GM19193 (cell line): ENCODE results near the gene RAB17.

Experiments
- POLR2A ChIP-seq: IDR thresholded peaks from 4 replicates; pipeline ENCODE4 v1.6.1; 2011; ENCODE audit not compliant: insufficient read depth, insufficient read length; ENCODE audit errors: extremely low read depth

Gene RAB17

DNA sequence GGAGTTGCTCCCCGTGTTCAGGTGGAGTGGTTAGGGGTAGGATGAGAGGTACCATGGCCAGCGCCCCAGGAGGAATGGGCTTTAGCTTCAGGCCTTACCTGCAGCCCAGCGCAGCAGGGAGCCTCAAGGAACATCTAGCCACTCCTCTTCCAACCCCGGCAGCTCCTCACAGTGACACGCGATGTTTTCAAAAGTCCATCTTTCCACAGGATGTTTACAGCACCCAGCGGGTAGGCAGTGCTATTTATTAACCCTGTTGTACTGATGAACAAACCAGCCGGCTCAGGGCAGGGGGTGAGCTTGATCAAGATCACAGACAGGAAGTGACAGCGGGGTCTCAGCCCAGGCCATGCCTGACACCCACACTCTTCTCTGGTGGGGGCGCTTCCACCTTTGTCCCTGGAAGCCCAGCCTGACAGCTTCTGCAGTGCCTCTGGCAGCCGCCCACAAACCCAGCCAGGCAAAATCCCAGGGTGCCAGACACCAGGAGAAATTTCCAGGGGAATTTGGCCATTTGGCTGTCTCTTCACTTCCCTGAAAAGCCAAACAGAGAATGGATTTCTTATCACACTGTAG is 42.6 kb downstream of the RAB17 start:
- TF ChIP-seq POLR2A, result no peak

DNA sequence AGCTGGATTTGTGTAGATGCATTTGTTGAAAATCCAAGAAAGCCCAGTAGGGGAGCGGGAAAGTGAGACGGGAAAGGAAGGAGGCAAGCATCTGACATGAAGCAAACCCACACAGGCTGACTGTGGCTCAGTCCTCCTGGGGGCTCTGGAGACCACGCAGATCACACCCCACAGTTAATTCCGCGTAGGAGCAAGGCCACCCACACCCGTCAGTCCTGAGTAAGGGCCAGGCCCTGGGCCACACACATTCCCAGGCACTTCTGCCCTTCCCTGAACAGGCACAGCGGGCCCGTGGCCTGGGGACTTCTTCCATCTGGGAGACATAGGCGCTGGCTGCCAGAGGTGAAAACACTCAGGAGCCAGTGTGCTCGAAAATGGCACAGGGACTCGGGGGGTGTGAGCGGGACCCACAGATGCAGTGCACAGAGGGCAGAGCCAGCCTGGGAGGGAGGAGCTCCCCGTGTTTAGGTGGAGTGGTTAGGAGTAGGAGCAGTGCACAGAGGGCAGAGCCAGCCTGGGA is 43.6 kb downstream of the RAB17 start:
- TF ChIP-seq POLR2A, result no peak

DNA sequence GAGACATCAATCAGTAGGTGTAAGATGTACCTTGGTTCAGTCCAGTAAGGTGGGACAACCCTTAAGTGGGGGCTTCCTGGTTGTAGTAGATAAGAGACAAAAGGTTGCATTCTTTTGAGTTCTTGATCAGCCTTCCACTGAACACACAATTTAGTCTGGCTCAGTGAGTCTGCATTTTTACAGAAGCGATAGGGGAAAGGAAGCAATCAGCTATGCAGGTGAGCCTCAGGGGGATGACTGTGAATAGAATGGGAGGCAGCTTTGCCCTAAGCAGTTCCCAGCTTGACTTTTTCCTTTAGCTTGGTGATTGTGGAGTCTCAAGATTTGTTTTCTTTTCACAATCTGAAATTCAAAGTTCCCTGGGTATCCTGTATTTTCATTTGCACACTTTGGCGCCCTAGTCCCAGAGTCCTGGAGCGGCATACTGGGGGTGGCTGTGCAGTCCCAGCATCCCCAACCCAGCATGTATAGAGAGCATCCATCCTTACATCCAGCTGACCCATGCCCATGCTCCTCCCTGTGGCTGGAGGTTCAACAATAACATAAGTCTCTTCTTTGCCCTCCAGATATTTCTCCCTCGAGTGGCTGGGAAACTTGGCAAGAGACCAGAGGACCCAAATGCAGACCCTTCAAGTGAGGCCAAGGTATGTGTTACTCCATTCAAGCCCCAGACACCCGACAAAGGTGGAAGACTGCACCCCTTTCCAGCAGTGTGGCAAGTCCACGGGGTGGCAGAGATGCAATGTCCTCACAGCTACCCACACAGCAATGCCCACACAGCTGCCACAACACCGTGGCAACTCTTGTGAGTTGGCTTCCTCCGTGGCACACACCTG is 44.3 kb downstream of the RAB17 start:
- TF ChIP-seq POLR2A, result no peak

DNA sequence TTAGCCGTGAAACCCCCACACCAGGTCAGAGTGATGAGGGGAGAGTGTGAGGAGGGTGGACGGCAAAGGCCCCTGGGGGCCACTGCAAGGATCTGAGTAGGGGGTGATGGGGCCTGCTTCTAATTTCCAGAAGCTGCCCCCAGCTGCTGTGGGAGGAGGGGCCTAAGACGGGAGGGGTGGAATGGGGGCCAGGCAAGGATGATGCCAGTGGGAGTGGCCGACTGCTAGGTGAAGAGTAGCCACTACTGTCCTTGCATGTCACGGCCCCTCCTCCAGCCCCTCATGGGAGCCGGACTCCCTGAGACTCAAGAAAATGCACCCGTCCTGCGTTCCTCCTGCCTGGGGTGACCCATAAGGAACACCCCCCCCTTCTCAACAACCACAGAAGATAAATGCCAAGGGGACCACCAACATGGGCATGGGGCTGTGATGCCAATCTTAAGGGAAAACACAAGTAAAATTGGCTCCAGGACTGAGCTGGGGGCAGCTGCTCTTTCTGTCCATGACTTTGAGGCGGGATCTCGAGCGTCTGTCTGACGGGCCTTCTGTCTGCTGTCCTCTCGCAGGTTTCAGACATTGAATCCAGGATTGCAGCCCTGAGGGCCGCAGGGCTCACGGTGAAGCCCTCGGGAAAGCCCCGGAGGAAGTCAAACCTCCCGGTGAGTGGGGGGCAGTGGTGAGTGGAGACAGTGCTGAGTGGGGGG is 48.4 kb downstream of the RAB17 start:
- no peak for TF ChIP-seq POLR2A

DNA sequence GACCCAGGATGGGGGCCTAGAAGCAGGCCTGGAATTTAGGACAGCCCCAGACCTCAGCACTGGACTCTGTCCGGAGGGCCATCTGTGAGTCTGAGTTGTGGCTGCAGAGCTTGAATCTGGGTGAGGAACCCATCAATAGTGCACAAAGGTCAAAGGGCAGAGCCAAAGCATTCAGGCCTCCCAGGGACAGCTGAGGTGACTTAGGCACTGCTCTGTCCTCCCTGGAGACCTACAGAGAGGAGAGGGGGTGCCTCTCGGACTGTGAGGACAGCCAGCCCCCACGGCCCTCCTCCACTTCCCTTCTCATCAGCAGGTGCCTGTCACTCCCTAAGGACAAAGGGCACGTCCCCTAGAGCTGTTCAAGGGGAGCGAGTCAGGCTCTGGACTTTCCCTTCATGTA is 49.3 kb downstream of the RAB17 start:
- no peak for TF ChIP-seq POLR2A

DNA sequence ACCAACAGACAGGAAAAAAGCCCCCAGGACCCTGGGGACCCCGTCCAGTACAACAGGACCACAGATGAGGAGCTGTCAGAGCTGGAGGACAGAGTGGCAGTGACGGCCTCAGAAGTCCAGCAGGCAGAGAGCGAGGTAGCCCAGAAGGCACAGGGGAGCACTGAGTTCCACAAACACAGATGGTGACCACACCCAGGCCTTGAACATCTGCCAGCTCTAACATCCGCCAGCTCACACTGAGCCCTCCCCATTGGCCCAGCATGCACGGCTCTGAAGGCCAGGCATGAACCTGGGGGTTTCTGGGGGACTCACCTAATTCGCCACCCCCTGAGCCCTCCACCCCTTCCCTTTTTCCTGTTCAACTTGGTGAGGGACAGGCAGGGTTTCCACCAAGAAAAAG is 49.7 kb downstream of the RAB17 start:
- no peak for TF ChIP-seq POLR2A

DNA sequence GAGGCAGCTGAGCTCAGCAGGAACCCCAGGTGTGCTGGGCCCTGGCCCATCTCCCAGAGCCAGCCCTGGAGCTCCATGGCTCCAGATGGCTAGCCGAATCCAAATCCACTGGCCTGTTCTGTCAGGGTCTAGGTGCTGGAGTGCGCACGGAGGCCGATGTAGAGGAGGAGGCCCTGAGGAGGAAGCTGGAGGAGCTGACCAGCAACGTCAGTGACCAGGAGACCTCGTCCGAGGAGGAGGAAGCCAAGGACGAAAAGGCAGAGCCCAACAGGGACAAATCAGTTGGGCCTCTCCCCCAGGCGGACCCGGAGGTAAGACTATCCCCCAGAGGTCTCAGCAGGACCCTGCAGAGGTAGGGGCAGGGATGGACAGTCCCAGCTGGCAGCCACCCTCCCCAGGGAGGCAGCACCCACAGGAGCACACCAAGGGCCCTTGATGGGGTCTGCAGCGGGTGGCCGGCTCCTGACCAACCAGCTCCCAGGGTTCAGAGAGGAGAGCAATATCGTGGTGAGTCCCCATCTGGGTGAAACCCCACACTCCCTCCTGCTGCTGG is 50.2 kb downstream of the RAB17 start:
- no peak for TF ChIP-seq POLR2A

DNA sequence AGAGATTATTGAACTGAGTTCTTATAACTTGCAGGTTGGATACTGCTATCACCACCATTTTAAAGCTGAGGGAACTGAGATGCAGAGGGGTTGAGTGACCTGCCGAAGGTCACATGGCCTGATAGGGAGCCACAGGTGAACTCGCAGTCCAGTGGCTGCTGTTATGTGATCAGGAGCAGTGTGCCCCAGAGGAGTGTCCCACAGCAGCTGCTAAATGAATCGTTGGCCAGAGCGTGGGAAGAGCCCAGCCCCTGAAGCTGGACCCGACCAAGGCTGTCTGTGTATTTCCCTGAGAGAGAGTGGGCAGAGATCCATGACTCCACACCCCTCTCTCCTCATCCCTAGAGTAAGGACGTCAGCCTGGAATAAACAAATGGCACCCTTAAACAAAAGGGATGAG is 50.9 kb downstream of the RAB17 start:
- TF ChIP-seq POLR2A, result no peak

DNA sequence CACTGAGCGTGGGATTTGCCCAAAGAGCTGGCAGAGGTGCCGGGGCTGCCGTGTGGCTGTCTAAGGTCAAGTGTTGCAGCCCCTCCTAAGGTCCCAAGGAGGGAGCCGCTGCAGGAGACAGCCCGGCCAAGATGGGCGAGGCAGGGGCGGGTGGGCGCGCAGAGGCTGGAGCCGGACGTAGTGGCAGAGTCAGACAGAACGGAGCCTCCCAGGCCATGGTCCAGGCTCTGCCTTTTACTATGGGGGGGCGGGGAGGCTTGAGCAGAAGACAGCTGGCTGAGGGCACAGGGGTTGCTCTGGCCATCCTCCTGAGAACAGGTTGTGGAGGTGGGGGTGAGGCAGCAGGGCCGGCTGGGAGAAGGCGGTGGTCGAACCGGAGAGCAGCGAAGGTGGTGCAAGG is 51.6 kb downstream of the RAB17 start:
- no peak for TF ChIP-seq POLR2A

DNA sequence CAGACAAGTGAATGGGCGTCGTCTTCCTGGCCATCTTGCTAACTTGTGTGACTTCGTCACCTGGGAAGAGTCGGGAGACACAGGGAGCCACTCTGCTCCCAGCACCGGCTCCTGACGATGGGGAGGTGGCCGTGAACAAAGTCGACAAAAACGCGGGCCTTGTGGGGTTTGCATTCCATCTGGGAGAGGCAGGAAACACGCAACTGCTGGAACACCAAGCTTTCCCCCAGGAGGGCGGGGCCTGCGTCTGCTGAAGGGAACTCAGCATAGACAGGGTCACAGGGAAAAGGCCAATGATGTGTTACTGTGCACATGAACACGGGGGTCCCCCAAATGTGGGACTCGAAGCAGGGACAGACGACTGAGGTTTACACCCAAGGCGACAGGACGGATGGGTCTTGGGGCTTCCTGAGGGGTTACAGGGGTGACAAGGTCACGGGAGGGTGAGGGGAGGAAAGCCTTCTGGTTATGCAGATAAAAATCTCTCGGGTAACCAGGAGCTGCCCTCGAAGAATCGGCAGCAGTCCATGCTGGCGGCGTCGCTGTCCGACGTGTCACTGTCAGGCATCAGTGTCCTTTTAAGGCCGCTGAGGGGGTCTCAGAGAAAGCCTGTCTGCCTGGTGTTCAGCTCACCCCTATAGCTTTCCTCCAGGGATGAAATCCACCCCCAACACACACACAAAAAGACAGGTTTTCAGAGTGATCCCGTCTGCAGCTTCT is 52.4 kb downstream of the RAB17 start:
- no peak for TF ChIP-seq POLR2A

DNA sequence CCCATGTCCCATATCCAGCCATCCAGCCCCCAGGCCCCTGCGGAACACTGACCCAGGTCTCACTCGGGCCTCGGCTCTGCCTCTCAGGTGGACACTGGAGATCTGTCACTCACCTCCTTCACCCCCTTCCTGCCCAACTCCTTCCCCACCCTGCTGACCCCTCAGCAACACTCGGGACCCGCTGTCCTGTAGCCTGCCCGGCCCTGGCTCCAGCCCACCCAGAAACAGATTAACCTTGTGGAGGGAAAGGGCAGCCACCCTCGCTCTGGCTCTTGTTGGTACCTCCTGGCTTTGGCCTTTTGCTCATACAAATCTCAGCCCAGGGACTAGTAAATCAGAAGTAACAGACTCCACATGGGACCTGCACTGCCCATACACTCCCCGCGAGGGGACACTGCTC is 53.9 kb downstream of the RAB17 start:
- TF ChIP-seq POLR2A, result no peak

DNA sequence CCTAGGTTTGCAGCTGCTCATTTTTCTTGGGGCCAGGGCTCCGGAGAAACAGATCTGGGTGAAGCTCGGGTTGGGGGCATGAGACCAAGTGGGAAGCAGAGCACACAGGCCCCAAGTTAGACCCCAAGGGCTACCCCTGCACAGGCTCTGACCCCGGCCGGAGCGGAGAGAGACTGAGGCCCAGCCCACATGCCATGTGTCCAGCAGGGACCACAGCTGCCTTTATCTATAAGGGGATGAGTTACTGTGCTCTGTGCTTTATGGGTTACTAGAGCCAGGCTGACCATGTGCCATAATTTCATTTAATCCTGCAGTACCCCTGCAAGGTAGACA is 54.5 kb downstream of the RAB17 start:
- no peak for TF ChIP-seq POLR2A

DNA sequence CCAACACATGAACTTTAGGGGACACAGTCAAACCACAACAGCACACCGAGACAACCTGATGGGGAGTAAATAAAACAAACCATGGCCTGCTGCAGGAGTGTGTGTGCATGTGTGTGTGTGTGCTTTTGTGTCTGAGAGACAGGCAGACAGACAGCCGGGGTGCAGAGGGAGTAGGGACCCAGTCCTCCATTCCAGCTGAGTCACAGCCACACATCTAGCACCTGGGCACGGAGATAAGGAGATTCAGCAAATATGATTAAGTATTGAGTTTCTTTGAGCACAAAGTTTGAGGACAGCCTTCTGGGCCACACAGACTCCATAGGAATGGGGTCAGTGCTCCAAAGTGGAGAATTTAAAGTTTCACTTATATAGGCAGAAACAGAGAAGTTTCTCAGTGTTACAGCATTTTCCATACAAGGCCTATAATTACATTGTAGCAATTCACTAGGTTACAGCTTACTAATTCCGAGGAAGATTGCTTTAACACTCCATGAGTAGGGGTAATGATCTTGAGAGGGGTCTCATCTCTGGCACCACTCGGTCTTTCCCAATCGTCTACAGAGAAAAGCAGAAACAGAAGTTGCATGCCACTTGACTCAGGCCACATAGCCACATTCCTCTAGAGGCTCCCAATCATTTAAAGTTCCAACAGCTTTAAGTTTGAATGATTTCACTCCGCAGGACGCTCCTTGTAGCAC is 55.0 kb downstream of the RAB17 start:
- TF ChIP-seq POLR2A, result no peak

DNA sequence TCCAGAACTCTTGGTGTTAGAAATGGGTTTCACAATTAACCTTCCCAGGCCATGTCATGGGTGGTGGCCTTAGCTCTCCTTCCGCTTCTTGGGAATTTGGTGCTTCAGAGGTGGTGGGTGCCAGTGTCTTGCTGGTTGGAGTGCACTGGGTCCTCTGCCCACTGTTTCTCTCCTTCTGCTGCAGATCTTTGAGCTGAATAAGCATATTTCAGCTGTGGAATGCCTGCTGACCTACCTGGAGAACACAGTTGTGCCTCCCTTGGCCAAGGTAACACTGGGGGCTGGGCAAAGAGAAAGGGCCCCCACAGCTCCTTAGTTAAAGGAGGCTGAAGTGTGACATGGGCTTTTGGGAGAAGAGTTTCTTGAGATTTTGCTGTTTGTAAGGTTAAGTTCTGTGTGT is 56.2 kb downstream of the RAB17 start:
- TF ChIP-seq POLR2A, result no peak
